Upper lobe of left lung (tissue), 6 donors: ENCODE measurements around the gene GCFC2. TPM values are rescaled to one million over a fixed set of nuclear protein-coding genes. Genes with fewer than 3 reads are reported as not detected.

Source experiments
- small RNA-seq, 4 donors: library from RNA; depleted of rRNA; stranded (forward); fragments of <200 nt; gene quantifications; one replicate each; pipeline ENCODE3, GENCODE V24; 2016
- total RNA-seq, 6 donors: library from RNA; depleted of rRNA in 4 of 6; stranded (reverse); fragments of >200 nt in 4 of 6; gene quantifications; one replicate each; pipeline versions ENCODE4 v1.1.0 to v1.2.1, GENCODE V29; 2016 to 2021
- donor health status: DM: no; HTN: no; CAD: no; lungs with moderate emphysema.
- donor health status: DM: no; HTN: yes; CAD: no; lungs with severe emphysema.

The GCFC2 gene
- total RNA-seq, 6 donors from 2014 or later, result 13.7 to 75.4 (median 26.4) TPM

Small RNA genes lying within 50 kb of the gene (small RNA-seq; reads per million reads assigned to genes)
- 0 reads per million in 4 donors for gene RF00012

Other genes starting within 250 kb of the GCFC2 start
- gene EVA1A, start 150.0 kb downstream of the GCFC2 start, total RNA-seq, result 10 to 100 TPM; 30.4 to 96.9 (median 55.0) TPM
- 10 to 100 TPM; 23.4 to 34.3 (median 30.7) TPM for gene MRPL19, start 64.1 kb downstream of the GCFC2 start, total RNA-seq